Glutamatergic neuron (in vitro differentiated cells): ENCODE results near the gene ATG9A. TPM values are rescaled to one million over a fixed set of nuclear protein-coding genes. Genes with fewer than 3 reads are reported as not detected.
A peak's percentile ranks its signal among the peaks of the same experiment; 100 is the strongest.
"Not testable (repeated sequence)": the region's sequence is repeated elsewhere in the genome, so short reads cannot be mapped to it uniquely, and the experiment has no call there.

Source experiments
- DNase-seq: peaks from one replicate; pipeline ENCODE4 v3.0.0; 2022
- H3K27ac Mint-ChIP-seq: one replicate; pipeline ENCODE4 v1.8.0; 2020; ENCODE audit warnings: mild to moderate bottlenecking, mixed read lengths, inconsistent platforms; ENCODE audit not compliant: unreplicated experiment
- H3K27me3 Mint-ChIP-seq: one replicate; pipeline ENCODE4 v1.8.0; 2020; ENCODE audit warnings: mild to moderate bottlenecking, moderate library complexity, mixed read lengths, inconsistent platforms; ENCODE audit not compliant: unreplicated experiment
- H3K36me3 Mint-ChIP-seq: one replicate; pipeline ENCODE4 v1.8.0; 2020; ENCODE audit warnings: mild to moderate bottlenecking, mixed read lengths, inconsistent platforms; ENCODE audit not compliant: unreplicated experiment
- H3K4me1 Mint-ChIP-seq: one replicate; pipeline ENCODE4 v1.8.0; 2020; ENCODE audit warnings: mild to moderate bottlenecking, low read depth, mixed read lengths, inconsistent platforms; ENCODE audit not compliant: unreplicated experiment
- H3K4me3 Mint-ChIP-seq: one replicate; pipeline ENCODE4 v1.8.0; 2020; ENCODE audit warnings: mild to moderate bottlenecking, mixed read lengths, inconsistent platforms; ENCODE audit not compliant: unreplicated experiment
- H3K9me3 Mint-ChIP-seq: one replicate; pipeline ENCODE4 v1.8.0; 2020; ENCODE audit warnings: mild to moderate bottlenecking, moderate library complexity, mixed read lengths, inconsistent platforms; ENCODE audit not compliant: unreplicated experiment
- total RNA-seq: library from RNA; stranded (reverse); fragmentation: NEBNext Ultra II Directional; extraction: Animal tissue kit (Norgen Biotek cat#: 25700); gene quantifications from one replicate; pipeline ENCODE4 v1.2.1, GENCODE V29; 2021; ENCODE audit not compliant: unreplicated experiment
- TF ChIP-seq, protein P1 (sequence below): fragments of 200-600 bp; sonication (generic); IDR thresholded peaks from one replicate; pipeline ENCODE4 v1.5.0; 2021; ENCODE audit not compliant: partially characterized antibody, unreplicated experiment

Gene ATG9A
- total RNA-seq, 1 donor from 2014 or later: 80.4 TPM

DNA sequence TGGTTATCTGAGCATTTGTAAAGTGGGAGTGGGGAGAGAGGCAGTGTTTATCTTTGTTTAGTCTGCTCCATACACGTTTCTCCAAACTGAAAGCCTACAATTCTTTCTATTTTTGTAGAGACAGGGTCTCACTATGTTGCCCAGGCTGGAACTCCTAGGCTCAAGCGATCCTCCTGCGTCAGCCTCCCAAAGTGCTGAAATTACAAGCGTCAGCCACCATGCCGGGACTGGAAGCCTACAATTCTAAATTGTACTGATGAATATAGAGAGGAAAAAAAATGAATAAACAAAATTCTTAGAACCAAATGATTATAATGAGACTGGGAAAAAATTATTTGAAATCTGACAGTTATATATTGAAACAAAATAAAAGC, 24.3 kb downstream of the ATG9A start:
- Mint-ChIP-seq H3K4me3 (peak overlapping the region; percentile 30), H3K36me3 (no peaks in the 10 kb centered on the region), H3K9me3 (peaks cover 12% of the 10 kb centered on the region), H3K4me1 (peaks cover 5% of the 10 kb centered on the region), H3K27me3 (no peaks in the 10 kb centered on the region), H3K27ac (no peak overlapping the region)
- no peak for DNase-seq
- TF ChIP-seq, protein P1, sequence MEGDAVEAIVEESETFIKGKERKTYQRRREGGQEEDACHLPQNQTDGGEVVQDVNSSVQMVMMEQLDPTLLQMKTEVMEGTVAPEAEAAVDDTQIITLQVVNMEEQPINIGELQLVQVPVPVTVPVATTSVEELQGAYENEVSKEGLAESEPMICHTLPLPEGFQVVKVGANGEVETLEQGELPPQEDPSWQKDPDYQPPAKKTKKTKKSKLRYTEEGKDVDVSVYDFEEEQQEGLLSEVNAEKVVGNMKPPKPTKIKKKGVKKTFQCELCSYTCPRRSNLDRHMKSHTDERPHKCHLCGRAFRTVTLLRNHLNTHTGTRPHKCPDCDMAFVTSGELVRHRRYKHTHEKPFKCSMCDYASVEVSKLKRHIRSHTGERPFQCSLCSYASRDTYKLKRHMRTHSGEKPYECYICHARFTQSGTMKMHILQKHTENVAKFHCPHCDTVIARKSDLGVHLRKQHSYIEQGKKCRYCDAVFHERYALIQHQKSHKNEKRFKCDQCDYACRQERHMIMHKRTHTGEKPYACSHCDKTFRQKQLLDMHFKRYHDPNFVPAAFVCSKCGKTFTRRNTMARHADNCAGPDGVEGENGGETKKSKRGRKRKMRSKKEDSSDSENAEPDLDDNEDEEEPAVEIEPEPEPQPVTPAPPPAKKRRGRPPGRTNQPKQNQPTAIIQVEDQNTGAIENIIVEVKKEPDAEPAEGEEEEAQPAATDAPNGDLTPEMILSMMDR: no peak

DNA sequence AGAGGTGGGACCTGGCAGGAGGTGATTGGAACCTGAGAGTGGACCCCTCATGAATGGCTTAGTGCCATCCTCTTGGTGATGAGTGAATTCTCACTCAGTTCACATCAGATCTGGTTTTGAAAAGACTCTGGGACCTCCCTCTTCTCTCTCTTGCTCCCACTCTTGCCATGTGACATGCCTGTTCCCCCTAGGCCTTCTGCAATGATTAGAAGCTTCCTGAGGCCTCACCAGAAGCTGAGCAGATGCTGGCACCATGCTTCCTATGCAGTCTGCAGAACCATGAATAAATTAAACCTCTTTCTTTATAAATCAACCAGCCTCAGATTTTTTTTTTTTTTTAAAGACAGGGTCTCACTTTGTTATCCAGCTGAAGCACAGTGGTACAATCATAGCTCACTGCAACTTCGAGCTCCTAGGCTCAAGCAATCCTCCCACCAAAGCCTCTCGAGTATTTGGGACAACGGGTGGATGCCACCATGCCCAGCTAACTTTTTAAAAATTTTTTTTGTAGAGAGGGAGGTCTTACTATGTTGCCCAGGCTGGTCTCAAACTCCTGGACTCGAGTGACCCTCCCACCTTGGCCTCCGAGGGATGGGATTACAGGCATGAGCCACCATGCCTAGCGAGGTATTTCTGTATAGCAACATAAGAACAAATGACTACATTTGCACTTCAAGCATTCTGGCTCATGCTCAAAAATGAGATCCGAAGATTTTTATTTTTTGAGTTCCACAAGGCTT, 24.8 kb downstream of the ATG9A start:
- Mint-ChIP-seq H3K27ac (no peak overlapping the region), H3K9me3 (peaks cover 12% of the 10 kb centered on the region), H3K36me3 (no peaks in the 10 kb centered on the region), H3K4me3 (no peak overlapping the region), H3K4me1 (peaks cover 5% of the 10 kb centered on the region), H3K27me3 (no peaks in the 10 kb centered on the region)
- TF ChIP-seq, protein P1: no peak
- DNase-seq: no peak

DNA sequence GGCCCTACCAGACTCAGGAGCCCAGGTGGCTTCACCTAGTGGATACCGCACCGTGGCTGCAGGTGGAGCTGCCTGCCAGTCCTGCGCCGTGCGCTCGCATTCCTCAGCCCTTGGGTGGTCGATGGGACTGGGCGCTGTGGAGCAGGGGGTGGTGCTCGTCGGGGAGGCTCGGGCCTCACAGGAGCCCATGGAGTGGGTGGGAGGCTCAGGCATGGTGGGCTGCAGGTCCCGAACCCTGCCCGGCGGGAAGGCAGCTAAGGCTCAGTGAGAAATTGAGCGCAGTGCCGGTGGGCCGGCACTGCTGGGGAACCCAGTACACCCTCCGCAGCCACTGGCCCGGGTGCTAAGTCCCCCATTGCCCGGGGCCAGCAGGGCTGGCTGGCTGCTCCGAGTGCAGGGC, 28.1 kb downstream of the ATG9A start:
- not testable (repeated sequence) for H3K4me3 Mint-ChIP-seq, H3K27me3 Mint-ChIP-seq, H3K4me1 Mint-ChIP-seq, H3K27ac Mint-ChIP-seq, H3K36me3 Mint-ChIP-seq, DNase-seq
- peaks cover 10% of the 10 kb centered on the region for H3K9me3 Mint-ChIP-seq

DNA sequence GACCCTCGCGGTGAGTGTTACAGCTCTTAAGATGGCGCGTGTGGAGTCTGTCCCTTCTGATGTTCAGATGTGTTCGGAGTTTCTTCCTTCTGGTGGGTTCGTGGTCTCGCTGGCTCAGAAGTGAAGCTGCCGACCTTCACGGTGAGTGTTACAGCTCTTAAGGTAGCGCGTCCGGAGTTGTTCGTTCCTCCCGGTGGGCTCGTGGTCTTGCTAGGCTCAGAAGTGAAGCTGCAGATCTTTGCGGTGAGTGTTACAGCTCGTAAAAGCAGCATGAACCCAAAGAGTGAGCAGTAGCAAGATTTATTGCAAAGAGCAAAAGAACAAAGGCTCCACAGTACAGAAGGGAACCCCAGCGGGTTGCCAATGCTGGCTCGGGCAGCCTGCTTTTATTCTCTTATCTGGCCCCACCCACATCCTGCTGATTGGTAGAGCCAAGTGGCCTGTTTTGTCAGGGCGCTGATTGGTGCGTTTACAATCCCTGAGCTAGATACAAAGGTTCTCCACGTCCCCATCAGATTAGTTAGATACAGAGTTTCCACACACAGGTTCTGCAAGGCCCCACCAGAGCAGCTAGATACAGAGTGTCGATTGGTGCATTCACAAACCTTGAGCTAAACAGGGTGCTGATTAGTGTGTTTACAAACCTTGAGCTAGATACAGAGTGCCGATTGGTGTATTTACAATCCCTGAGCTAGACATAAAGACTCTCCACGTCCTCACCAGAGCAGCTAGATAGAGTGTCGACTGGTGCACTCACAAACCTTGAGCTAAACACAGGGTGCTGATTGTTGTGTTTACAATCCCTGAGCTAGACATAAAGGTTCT, 28.7 kb downstream of the ATG9A start:
- H3K4me3 Mint-ChIP-seq, DNase-seq, H3K4me1 Mint-ChIP-seq, H3K27me3 Mint-ChIP-seq, H3K27ac Mint-ChIP-seq, H3K36me3 Mint-ChIP-seq, H3K9me3 Mint-ChIP-seq: not testable (repeated sequence)

DNA sequence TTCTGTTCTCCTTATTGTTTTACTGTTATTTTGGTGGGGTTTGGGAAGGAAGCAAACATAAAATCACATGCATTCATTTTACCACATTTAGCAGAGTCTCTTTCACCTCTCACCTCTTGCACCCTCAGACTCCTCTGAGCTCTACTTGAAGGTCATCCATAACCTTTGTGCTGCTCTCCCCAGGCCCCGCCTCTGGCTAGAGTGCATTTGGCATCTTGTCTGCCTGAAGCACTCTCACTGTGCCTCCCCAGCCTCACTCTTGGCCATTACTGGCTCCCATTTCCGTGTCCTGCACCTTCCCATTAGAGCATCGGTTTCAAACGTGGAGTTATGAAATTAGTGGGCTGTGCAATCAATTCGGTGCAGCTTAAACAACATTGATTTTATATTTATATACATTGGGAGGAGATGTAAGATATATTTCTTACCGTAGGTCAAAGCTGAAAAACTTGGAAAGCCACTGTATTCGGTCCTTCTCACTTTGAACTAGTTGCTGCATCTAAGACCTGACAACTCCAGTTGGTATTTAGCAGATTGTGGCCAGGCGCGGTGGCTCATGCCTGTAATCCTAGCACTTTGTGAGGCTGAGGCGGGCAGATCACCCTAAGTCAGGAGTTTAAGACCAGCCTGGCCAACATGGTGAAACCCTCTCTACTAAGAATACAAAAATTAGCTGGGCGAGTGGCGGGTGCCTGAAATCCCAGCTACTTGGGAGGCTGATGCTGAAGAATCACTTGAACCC, 29.8 kb downstream of the ATG9A start:
- H3K9me3 Mint-ChIP-seq: peaks cover 5% of the 10 kb centered on the region
- no peaks in the 10 kb centered on the region for H3K27me3 Mint-ChIP-seq
- TF ChIP-seq, protein P1: no peak
- H3K4me3 Mint-ChIP-seq: peak overlapping the region; percentile 9
- H3K36me3 Mint-ChIP-seq: no peaks in the 10 kb centered on the region
- no peak for DNase-seq
- peak overlapping the region; percentile 1 for H3K27ac Mint-ChIP-seq
- peaks cover 5% of the 10 kb centered on the region for H3K4me1 Mint-ChIP-seq
